ENCODE measurements around the gene SYTL3.

- TF ChIP-seq POLR2AphosphoS5 (IDR thresholded peaks at IDR 0.05) (no peak), CTCF (IDR thresholded peaks at IDR 0.05) (no peak), EP300 (IDR thresholded peaks at IDR 0.05) (no peak)
Observed at GRCh38 chr6:158772172-158772571, 122.3 kb downstream of the SYTL3 start.

Measured in suprapubic skin (tissue), 4 donors.